Tibial artery (tissue), 4 donors: ENCODE data around the gene PIK3C2G.

Experiments used
- DNase-seq, 2 donors: peaks; one replicate each; pipeline ENCODE4 v3.0.0-alpha.2; 2019
- H3K27ac ChIP-seq, 2 donors: fragments of 200-600 bp; sonication (generic) in 1 of 2; 1 replicate in 1 of 2; 2 replicates in 1 of 2; pipeline ENCODE4 v1.5.1; 2018 to 2019; ENCODE audit warnings: mild to moderate bottlenecking in 1 of 2
- H3K27me3 ChIP-seq, 2 donors: fragments of 200-600 bp; sonication (generic) in 1 of 2; one replicate each; pipeline versions ENCODE4 v1.5.1 to v1.6.0; 2016 to 2019
- H3K36me3 ChIP-seq, 3 donors: fragments of 200-600 bp; sonication (generic) in 2 of 3; one replicate each; pipeline ENCODE4 v1.5.1; 2016 to 2019; ENCODE audit warnings: mild to moderate bottlenecking in 2 of 3
- H3K4me1 ChIP-seq, 4 donors: fragments of 200-600 bp; sonication (generic) in 2 of 4; 1 replicate in 3 of 4; 2 replicates in 1 of 4; pipeline ENCODE4 v1.5.1; 2016 to 2019
- H3K4me3 ChIP-seq, 2 donors: fragments of 200-600 bp; sonication (generic) in 1 of 2; 1 replicate in 1 of 2; 2 replicates in 1 of 2; pipeline ENCODE4 v1.5.1; 2018 to 2019; ENCODE audit warnings: mild to moderate bottlenecking in 2 of 2
- H3K9me3 ChIP-seq, 3 donors: fragments of 200-600 bp; sonication (generic) in 1 of 3; one replicate each; pipeline ENCODE4 v1.5.1; 2016 to 2019
- intact Hi-C: fragments of 100-400 bp; cut with DNase I; formaldehyde crosslinking; loops from one replicate; pipeline ENCODE4 v1.15.0; 2023; ENCODE audit warnings: low total_unique reads
- TF ChIP-seq, protein P1 (sequence below), 2 experiments: fragments of 200-600 bp in 1 of 2; fragments of 450-650 bp in 1 of 2; IDR thresholded peaks; one replicate each; pipeline ENCODE4 v1.5.1; 2017 to 2019; ENCODE audit warnings: antibody characterized with exemption in 2 of 2, mild to moderate bottlenecking in 1 of 2, moderate library complexity in 1 of 2

The PIK3C2G gene

DNA sequence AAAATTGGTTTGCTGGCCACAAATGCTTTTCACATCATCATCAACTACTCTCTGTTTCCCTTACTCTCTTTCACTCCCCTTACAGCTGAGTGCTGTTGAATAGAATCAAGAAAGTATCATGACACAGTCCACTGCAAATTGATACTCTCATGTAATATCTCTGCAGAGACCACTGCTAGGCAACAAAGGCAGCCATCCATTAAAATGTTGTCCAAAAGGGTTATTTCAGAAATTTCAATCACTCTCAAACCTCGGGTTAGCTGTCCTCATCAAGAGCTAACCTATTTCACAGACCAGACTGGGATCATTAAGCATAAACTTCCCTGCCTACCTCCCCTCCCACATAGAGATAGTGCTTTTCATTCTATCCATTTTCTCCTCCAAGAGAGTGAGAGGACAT is 289.8 kb downstream of the PIK3C2G start:
- DNase-seq: no peak
- intact Hi-C loops: no loop called here
- Histone ChIP-seq H3K4me3 (no peak overlapping the region), H3K27me3 (no peaks in the 10 kb centered on the region), H3K4me1 (no peaks in the 10 kb centered on the region), H3K36me3 (no peaks in the 10 kb centered on the region), H3K27ac (no peak overlapping the region), H3K9me3 (no peaks in the 10 kb centered on the region)
- TF ChIP-seq, protein P1, sequence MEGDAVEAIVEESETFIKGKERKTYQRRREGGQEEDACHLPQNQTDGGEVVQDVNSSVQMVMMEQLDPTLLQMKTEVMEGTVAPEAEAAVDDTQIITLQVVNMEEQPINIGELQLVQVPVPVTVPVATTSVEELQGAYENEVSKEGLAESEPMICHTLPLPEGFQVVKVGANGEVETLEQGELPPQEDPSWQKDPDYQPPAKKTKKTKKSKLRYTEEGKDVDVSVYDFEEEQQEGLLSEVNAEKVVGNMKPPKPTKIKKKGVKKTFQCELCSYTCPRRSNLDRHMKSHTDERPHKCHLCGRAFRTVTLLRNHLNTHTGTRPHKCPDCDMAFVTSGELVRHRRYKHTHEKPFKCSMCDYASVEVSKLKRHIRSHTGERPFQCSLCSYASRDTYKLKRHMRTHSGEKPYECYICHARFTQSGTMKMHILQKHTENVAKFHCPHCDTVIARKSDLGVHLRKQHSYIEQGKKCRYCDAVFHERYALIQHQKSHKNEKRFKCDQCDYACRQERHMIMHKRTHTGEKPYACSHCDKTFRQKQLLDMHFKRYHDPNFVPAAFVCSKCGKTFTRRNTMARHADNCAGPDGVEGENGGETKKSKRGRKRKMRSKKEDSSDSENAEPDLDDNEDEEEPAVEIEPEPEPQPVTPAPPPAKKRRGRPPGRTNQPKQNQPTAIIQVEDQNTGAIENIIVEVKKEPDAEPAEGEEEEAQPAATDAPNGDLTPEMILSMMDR (IDR thresholded peaks at IDR 0.05): no peak

DNA sequence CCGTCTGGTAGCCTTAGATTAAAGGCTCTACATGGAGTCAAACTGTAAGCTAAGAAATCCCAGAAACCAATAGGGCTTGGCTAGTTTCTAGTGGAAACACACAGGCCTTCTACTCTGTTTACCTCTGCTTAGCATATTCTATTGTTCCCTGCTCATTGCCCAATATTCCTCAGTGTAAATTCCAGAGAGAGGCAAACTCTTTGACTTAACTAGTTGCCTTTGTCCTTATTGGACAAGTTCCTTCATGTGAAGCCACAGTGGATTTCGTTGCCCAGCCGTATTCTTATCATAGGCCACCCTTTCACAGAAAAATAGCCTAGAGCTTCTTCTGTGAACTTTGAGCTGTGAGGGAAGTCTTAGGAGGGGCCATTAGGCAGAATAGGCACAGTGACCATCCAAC is 290.4 kb downstream of the PIK3C2G start:
- Histone ChIP-seq H3K36me3 (no peaks in the 10 kb centered on the region), H3K27ac (no peak overlapping the region), H3K27me3 (no peaks in the 10 kb centered on the region), H3K4me3 (no peak overlapping the region), H3K4me1 (no peaks in the 10 kb centered on the region), H3K9me3 (no peaks in the 10 kb centered on the region)
- no peak for DNase-seq
- TF ChIP-seq, protein P1 (IDR thresholded peaks at IDR 0.05): no peak
- intact Hi-C loops: no loop called here

DNA sequence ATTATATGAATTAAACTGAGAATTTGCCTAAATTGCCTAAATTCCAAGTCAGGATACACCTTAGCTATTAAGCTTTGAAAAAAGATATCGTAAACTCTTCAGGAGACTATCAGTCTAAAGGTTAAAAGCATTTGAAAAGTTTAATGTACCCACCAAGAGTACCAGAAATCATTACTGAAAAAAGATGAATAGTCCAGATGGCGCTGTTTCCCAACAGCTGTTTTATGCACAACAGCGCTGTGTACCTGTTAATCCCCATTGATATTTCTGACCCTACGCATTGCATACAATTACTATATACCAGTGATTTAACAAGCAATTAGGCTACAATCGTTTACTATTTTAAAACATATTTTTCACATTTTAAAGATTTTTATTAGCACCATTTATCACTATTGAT is 291.5 kb downstream of the PIK3C2G start:
- Histone ChIP-seq H3K9me3 (no peaks in the 10 kb centered on the region), H3K27me3 (no peaks in the 10 kb centered on the region), H3K4me3 (no peak overlapping the region), H3K27ac (no peak overlapping the region), H3K4me1 (no peaks in the 10 kb centered on the region), H3K36me3 (no peaks in the 10 kb centered on the region)
- TF ChIP-seq, protein P1 (IDR thresholded peaks at IDR 0.05): no peak
- intact Hi-C loops: no loop called here
- DNase-seq: no peak

DNA sequence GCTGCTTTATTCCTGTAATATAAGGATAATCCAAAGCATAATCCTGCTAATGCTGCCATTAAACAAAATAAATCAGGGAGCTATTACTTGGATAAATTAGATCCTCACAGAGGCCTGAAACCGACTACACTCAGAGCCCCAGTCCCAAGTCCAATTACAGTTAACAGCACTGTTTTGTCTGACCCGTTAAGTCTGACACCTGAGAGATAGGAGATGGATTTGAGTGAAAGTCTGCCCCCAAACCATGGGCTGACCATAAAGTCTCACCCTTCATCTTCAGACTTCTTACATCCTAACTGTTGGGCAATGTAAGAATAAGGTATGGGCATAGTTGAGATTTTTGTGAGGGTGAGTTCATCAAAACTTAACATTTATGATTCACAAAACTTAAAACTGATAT is 294.8 kb downstream of the PIK3C2G start:
- intact Hi-C loops: no loop called here
- TF ChIP-seq, protein P1 (IDR thresholded peaks at IDR 0.05): no peak
- Histone ChIP-seq H3K4me1 (no peaks in the 10 kb centered on the region), H3K27me3 (no peaks in the 10 kb centered on the region), H3K36me3 (no peaks in the 10 kb centered on the region), H3K9me3 (no peaks in the 10 kb centered on the region), H3K27ac (no peak overlapping the region), H3K4me3 (no peak overlapping the region)
- no peak for DNase-seq

DNA sequence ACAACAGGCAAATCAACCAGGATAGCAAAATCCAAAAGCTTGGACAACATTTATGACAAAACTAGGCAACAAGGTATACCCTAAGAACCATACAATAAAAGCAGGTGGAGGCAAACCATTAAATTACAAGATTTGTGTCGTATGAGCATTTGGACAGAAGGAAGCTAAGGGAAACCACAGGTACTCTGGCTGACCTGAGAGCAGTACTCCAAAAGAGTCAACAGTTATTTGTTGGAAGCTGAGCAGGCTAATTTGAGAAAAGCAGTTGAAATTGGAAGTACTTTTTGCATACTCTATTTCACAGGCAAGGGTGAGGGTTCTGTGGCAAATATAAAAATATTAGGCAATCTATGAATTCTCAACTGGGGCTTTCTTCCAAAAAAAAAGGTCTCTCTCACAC is 297.9 kb downstream of the PIK3C2G start:
- DNase-seq: no peak
- Histone ChIP-seq H3K27ac (no peak overlapping the region), H3K9me3 (no peaks in the 10 kb centered on the region), H3K27me3 (no peaks in the 10 kb centered on the region), H3K4me1 (no peaks in the 10 kb centered on the region), H3K36me3 (no peaks in the 10 kb centered on the region), H3K4me3 (no peak overlapping the region)
- TF ChIP-seq, protein P1 (IDR thresholded peaks at IDR 0.05): no peak
- intact Hi-C loops: no loop called here

DNA sequence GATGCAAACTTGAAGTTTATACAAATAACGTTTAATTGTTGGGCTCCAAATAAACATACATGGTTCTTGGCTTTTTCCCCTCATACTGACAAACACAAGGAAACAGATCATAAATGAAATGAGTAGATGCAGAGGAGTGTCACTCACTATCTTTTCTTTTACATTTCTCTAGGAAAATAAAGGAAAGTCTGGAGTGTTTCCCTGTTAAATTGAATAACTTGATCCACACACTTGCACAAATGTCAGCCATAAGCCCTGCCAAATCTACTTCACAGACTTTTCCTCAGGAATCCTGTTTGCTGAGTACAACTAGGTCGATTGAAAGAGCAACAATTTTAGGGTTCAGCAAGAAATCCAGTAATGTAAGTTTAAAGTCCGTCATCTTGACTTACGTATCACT is 301.2 kb downstream of the PIK3C2G start:
- DNase-seq: no peak

More for the DNA sequence above, 301.2 kb downstream of the PIK3C2G start:
- H3K4me1 ChIP-seq: no peaks in the 10 kb centered on the region
- no peaks in the 10 kb centered on the region for H3K27me3 ChIP-seq
- TF ChIP-seq, protein P1 (IDR thresholded peaks at IDR 0.05): no peak
- H3K4me3 ChIP-seq: no peak overlapping the region
- H3K36me3 ChIP-seq: no peaks in the 10 kb centered on the region
- no peaks in the 10 kb centered on the region for H3K9me3 ChIP-seq
- intact Hi-C loops: no loop called here
- H3K27ac ChIP-seq: no peak overlapping the region
